Skeletal muscle cell (primary cell): ENCODE data around the gene AEBP1.

Experiments used
- DNase-seq: peaks from one replicate; pipeline ENCODE4 v3.0.0-alpha.2; 2010; ENCODE audit warnings: low read depth
- H3K4me3 ChIP-seq: 2 replicates; pipeline ENCODE4 v1.5.1; 2011; ENCODE audit warnings: low read depth, mild to moderate bottlenecking, control low read depth, low read length, moderate library complexity

Gene AEBP1

GRCh38 chr7:44101966-44102845, 1.9 kb upstream of the AEBP1 start:
- DNase-seq: peak; percentile 74
- H3K4me3 ChIP-seq: no peak overlapping the region

- no peak overlapping the region for H3K4me3 ChIP-seq
- DNase-seq: no peak
Observed at GRCh38 chr7:44102846-44103565, 1.1 kb upstream of the AEBP1 start.

- no peak overlapping the region for H3K4me3 ChIP-seq
- DNase-seq: no peak
Observed at GRCh38 chr7:44103566-44103922, 601 bp upstream of the AEBP1 start.

- peak overlapping the region; percentile 58 for H3K4me3 ChIP-seq
- DNase-seq: peak; percentile 41
Observed at GRCh38 chr7:44104860-44105771, 971 bp downstream of the AEBP1 start.

- H3K4me3 ChIP-seq: peak overlapping the region; percentile 58
- no peak for DNase-seq
Observed at GRCh38 chr7:44105832-44106231, 1.7 kb downstream of the AEBP1 start.

GRCh38 chr7:44106311-44107065, 2.3 kb downstream of the AEBP1 start:
- no peak overlapping the region for H3K4me3 ChIP-seq

GRCh38 chr7:44107116-44107960, 3.2 kb downstream of the AEBP1 start:
- no peak overlapping the region for H3K4me3 ChIP-seq
- no peak for DNase-seq

More at GRCh38 chr7:44106311-44107065, 2.3 kb downstream of the AEBP1 start:
- DNase-seq: no peak

GRCh38 chr7:44107961-44108767, 4.0 kb downstream of the AEBP1 start:
- H3K4me3 ChIP-seq: no peak overlapping the region
- DNase-seq: no peak

GRCh38 chr7:44108768-44109750, 4.9 kb downstream of the AEBP1 start:
- H3K4me3 ChIP-seq: no peak overlapping the region
- DNase-seq: no peak

- no peak overlapping the region for H3K4me3 ChIP-seq
- DNase-seq: no peak
Observed at GRCh38 chr7:44109991-44110390, 5.8 kb downstream of the AEBP1 start.

GRCh38 chr7:44110719-44111635, 6.8 kb downstream of the AEBP1 start:
- DNase-seq: no peak
- no peak overlapping the region for H3K4me3 ChIP-seq

GRCh38 chr7:44111761-44112160, 7.6 kb downstream of the AEBP1 start:
- no peak overlapping the region for H3K4me3 ChIP-seq
- DNase-seq: no peak

GRCh38 chr7:44112231-44112996, 8.3 kb downstream of the AEBP1 start:
- no peak overlapping the region for H3K4me3 ChIP-seq
- no peak for DNase-seq

- H3K4me3 ChIP-seq: no peak overlapping the region
- DNase-seq: no peak
Observed at GRCh38 chr7:44112997-44113763, 9.0 kb downstream of the AEBP1 start.
